PC-9 (cell line): ENCODE data around the gene CLMN.

ENCODE experiments used
- CTCF ChIP-seq: fragments of 200-600 bp; sonication (generic); conservative IDR thresholded peaks from 2 replicates; pipeline ENCODE4 v1.6.1; 2017; ENCODE audit warnings: mixed run types, antibody characterized with exemption, mild to moderate bottlenecking, moderate library complexity
- EZH2 ChIP-seq: fragments of 200-600 bp; sonication (generic); IDR thresholded peaks from 2 replicates; pipeline ENCODE4 v1.8.0; 2017; ENCODE audit warnings: antibody characterized with exemption, low read depth

- TF ChIP-seq CTCF (no peak), EZH2 (no peak)
Observed at GRCh38 chr14:95345032-95345431, 25.3 kb upstream of the CLMN start.
